ENCODE measurements around the gene FAM163B.
A peak's percentile ranks its signal among the peaks of the same experiment; 100 is the strongest.
"Not testable (repeated sequence)": the region's sequence is repeated elsewhere in the genome, so short reads cannot be mapped to it uniquely, and the experiment has no call there.

Gene FAM163B

GRCh38 chr9:133638711-133639110 lies 29.5 kb upstream of the FAM163B start:
- no peak for DNase-seq

GRCh38 chr9:133638076-133638475 lies 28.9 kb upstream of the FAM163B start:
- DNase-seq: no peak

- DNase-seq: no peak
Observed at GRCh38 chr9:133637451-133638055, 28.4 kb upstream of the FAM163B start.

- DNase-seq: no peak
Observed at GRCh38 chr9:133636902-133637301, 27.7 kb upstream of the FAM163B start.

GRCh38 chr9:133635533-133636531 lies 26.6 kb upstream of the FAM163B start, which contains the start of gene DBH:
TSS of gene DBH (plus strand) at chr9:133636363. CDS start at chr9:133636372, 9 bp downstream.
- DNase-seq: no peak

GRCh38 chr9:133635098-133635497 lies 25.9 kb upstream of the FAM163B start:
- no peak for DNase-seq

GRCh38 chr9:133634081-133634691 lies 25.0 kb upstream of the FAM163B start:
- no peak for DNase-seq

GRCh38 chr9:133633681-133634080 lies 24.5 kb upstream of the FAM163B start:
- no peak for DNase-seq

GRCh38 chr9:133632806-133633680 lies 23.9 kb upstream of the FAM163B start:
- DNase-seq: peak; percentile 19

- DNase-seq: no peak
Observed at GRCh38 chr9:133631111-133631510, 21.9 kb upstream of the FAM163B start.

GRCh38 chr9:133629221-133630110 lies 20.3 kb upstream of the FAM163B start:
- no peak for DNase-seq

- peak; percentile 89 for DNase-seq
Observed at GRCh38 chr9:133628766-133629165, 19.6 kb upstream of the FAM163B start.

GRCh38 chr9:133627341-133627740 lies 18.2 kb upstream of the FAM163B start:
- peak; percentile 51 for DNase-seq

GRCh38 chr9:133626008-133626407 lies 16.8 kb upstream of the FAM163B start:
- not testable (repeated sequence) for DNase-seq

GRCh38 chr9:133622555-133622954 lies 13.4 kb upstream of the FAM163B start:
- DNase-seq: no peak

- no peak for DNase-seq
Observed at GRCh38 chr9:133621725-133622267, 12.6 kb upstream of the FAM163B start.

GRCh38 chr9:133619791-133620190 lies 10.6 kb upstream of the FAM163B start:
- DNase-seq: no peak

GRCh38 chr9:133618726-133619125 lies 9.5 kb upstream of the FAM163B start:
- DNase-seq: no peak

- no peak for DNase-seq
Observed at GRCh38 chr9:133616643-133617405, 7.6 kb upstream of the FAM163B start.

GRCh38 chr9:133615606-133616188 lies 6.5 kb upstream of the FAM163B start:
- DNase-seq: no peak

Measured in NCI-H1694 treated with DMSO at 0.1 percent for 48 hours (cell line).